HepG2 (cell line): ENCODE measurements around the gene NOL12. TPM values are rescaled to one million over a fixed set of nuclear protein-coding genes. Genes with fewer than 3 reads are reported as not detected.

Experiments used
- ATAD3A ChIP-seq: sonication (generic); formaldehyde crosslinking; IDR thresholded peaks from 2 replicates; pipeline ENCODE4 v1.4.0; 2020; ENCODE audit warnings: missing genetic modification reagents
- DNMT1 ChIP-seq: sonication (generic); formaldehyde crosslinking; IDR thresholded peaks from 2 replicates; pipeline ENCODE4 v1.5.1; 2020; ENCODE audit warnings: mild to moderate bottlenecking, missing genetic modification reagents
- HNF1B ChIP-seq: sonication (generic); formaldehyde crosslinking; IDR thresholded peaks from 2 replicates; pipeline ENCODE4 v1.5.1; 2020; ENCODE audit warnings: mild to moderate bottlenecking, moderate library complexity, missing genetic modification reagents
- HOMEZ ChIP-seq: IDR thresholded peaks from 2 replicates; pipeline ENCODE4 v1.6.1; 2016; ENCODE audit warnings: low read depth
- KIAA2018 ChIP-seq: sonication (generic); formaldehyde crosslinking; IDR thresholded peaks from 2 replicates; pipeline ENCODE4 v1.5.0; 2020; ENCODE audit warnings: mild to moderate bottlenecking, missing genetic modification reagents, borderline replicate concordance
- NFATC3 ChIP-seq: sonication (generic); formaldehyde crosslinking; IDR thresholded peaks from 2 replicates; pipeline ENCODE4 v1.5.1; 2020; ENCODE audit warnings: mild to moderate bottlenecking, missing genetic modification reagents
- ZNF343 ChIP-seq: sonication (generic); formaldehyde crosslinking; IDR thresholded peaks from 2 replicates; pipeline ENCODE4 v1.4.0; 2020; ENCODE audit warnings: mild to moderate bottlenecking, missing genetic modification reagents
- ZNF350 ChIP-seq: sonication (generic); formaldehyde crosslinking; IDR thresholded peaks from 2 replicates; pipeline ENCODE4 v1.4.0; 2020; ENCODE audit warnings: mild to moderate bottlenecking, low read depth, missing genetic modification reagents, borderline replicate concordance
- ZNF354B ChIP-seq: sonication (generic); formaldehyde crosslinking; IDR thresholded peaks from 2 replicates; pipeline ENCODE4 v1.8.0; 2022; ENCODE audit warnings: mild to moderate bottlenecking, missing genetic modification reagents
- ZNF574 ChIP-seq: sonication (generic); formaldehyde crosslinking; IDR thresholded peaks from 2 replicates; pipeline ENCODE4 v1.4.0; 2020; ENCODE audit warnings: missing genetic modification reagents
- ZSCAN22 ChIP-seq: sonication (generic); formaldehyde crosslinking; IDR thresholded peaks from 2 replicates; pipeline ENCODE4 v1.4.0; 2020; ENCODE audit warnings: mild to moderate bottlenecking, missing genetic modification reagents
- polyA plus RNA-seq, 8 experiments: library from polyadenylated mRNA; depleted of rRNA in 3 of 8; stranded (reverse) in 7 of 8; unstranded in 1 of 8; fragments of >200 nt; fragmentation: Illumina TruSeq in 4 of 8; extraction: Trizol in 4 of 8; gene quantifications; 2 replicates each; pipeline versions ENCODE4 v1.2.1 to v1.2.3, GENCODE V29; 2011 to 2016; ENCODE audit warnings: low read depth in 4 of 8, missing spikeins in 1 of 8, mixed read lengths in 1 of 8; ENCODE audit not compliant: insufficient read depth in 1 of 8
- total RNA-seq, 5 experiments: library from RNA; depleted of rRNA; stranded (reverse); fragments of >200 nt; fragmentation: Illumina TruSeq; extraction: Trizol; gene quantifications; 2 replicates each; pipeline ENCODE4 v1.2.3, GENCODE V29; 2016; ENCODE audit warnings: low read depth in 1 of 5

NOL12 gene
- total and polyA plus RNA-seq, 2 of the 13 experiments (the other 11 are each of a cell fraction or from before 2014, with no cell fraction given), result 14.3 to 31.4 TPM

- TF ChIP-seq ATAD3A (CRISPR knock-in tag) (no peak), ZNF350 (CRISPR knock-in tag) (peak; percentile 64), HOMEZ (CRISPR knock-in tag) (no peak), ZSCAN22 (no peak), HNF1B (CRISPR knock-in tag) (no peak), ZNF343 (CRISPR knock-in tag) (no peak), NFATC3 (CRISPR knock-in tag) (no peak), ZNF354B (CRISPR knock-in tag) (no peak), KIAA2018 (CRISPR knock-in tag) (no peak), DNMT1 (no peak), ZNF574 (CRISPR knock-in tag) (no peak)
Observed at GRCh38 chr22:37741312-37741795, 55.2 kb downstream of the NOL12 start (continued).
